NT2/D1 (cell line): ENCODE data around the gene CRTC2.

Experiments
- SUZ12 ChIP-seq: IDR thresholded peaks from 2 replicates; pipeline ENCODE4 v1.6.1; 2011; ENCODE audit not compliant: insufficient read length, insufficient read depth; ENCODE audit errors: extremely low read depth
- YY1 ChIP-seq: IDR thresholded peaks from 2 replicates; pipeline ENCODE4 v1.6.1; 2011; ENCODE audit not compliant: insufficient read length, insufficient read depth
- ZNF274 ChIP-seq: IDR thresholded peaks from 2 replicates; pipeline ENCODE4 v1.6.1; 2011; ENCODE audit warnings: mild to moderate bottlenecking, low read depth, low read length

DNA sequence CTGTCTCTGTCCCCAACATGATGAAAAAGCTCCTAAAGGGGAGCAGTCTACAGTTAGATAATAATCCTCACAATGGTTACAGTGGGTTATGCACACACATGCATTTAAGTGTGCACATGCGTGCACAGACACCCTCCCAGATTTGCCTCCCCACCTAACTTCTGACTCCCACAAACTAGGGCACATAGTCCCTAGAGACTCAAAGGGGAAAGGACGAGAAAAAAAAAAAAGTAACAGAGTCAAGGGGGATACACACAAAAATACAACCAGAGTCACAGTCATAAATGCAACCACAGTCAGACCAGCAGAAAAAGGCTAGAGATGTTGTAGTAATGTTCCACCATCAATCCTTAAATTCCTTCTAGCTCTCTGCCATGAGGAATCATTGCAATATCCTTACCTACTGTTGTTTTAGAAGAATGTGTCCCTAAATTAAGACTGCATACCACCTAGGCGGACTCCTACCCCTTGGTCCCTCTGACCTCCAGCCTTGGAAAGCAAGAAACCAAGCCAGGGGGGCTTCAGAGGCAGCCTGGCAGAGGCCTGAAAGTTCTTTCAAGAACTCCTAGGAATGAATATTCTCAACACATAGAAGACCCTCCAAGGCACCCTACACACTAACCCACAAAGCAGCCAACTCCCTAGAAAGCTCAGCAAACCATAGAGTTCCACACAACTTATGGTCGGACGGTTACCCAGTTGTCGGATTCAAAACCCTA, 1.3 kb downstream of the CRTC2 start:
- TF ChIP-seq YY1 (no peak), SUZ12 (no peak), ZNF274 (no peak)
